ENCODE results near the gene AIRE. TPM values are rescaled to one million over a fixed set of nuclear protein-coding genes. Genes with fewer than 3 reads are reported as not detected.

The AIRE gene
- total RNA-seq, 1 donor from 2014 or later, result not detected

DNA sequence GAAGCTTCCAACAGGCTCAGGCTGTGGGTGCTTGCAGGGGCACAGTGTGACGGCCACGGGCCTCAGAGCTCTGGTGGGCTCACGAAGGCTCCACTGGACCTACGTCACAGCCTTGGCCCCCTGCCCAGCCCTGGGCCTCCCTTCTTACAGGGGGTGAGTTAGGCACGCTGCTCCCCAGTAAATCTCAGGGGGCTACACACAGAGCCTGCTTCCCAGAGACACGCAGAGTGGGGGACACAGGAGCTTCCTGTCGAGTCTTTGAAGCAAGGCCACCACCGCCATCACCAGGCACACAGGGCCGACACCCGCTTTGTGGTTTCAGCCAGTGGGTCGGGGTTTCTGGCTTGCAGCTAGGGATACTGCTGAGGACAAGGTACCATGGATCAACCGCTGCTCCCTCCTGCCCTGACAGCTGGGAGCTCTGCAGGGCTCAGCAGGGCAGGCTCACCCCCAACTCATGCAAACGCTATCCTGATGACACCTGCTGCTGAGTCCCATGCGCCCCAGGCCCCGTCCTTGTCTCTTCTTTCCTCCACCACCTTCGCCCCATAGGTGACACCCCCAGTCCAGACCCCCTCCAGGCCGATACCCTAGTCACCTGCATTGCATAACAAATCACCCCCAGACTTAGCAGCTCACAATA, 59.0 kb downstream of the AIRE start:
- Mint-ChIP-seq H3K9me3 (ENCODE audit: unreplicated experiment) (no peaks in the 10 kb centered on the region), H3K36me3 (ENCODE audit: unreplicated experiment) (no peaks in the 10 kb centered on the region), H3K4me3 (ENCODE audit: unreplicated experiment) (no peak overlapping the region), H3K4me1 (ENCODE audit: unreplicated experiment) (peaks cover 5% of the 10 kb centered on the region), H3K27me3 (ENCODE audit: unreplicated experiment) (no peaks in the 10 kb centered on the region), H3K27ac (ENCODE audit: unreplicated experiment) (no peak overlapping the region)
- DNase-seq (ENCODE audit: extremely low spot score, unreplicated experiment), result no peak
- TF ChIP-seq, protein P1, sequence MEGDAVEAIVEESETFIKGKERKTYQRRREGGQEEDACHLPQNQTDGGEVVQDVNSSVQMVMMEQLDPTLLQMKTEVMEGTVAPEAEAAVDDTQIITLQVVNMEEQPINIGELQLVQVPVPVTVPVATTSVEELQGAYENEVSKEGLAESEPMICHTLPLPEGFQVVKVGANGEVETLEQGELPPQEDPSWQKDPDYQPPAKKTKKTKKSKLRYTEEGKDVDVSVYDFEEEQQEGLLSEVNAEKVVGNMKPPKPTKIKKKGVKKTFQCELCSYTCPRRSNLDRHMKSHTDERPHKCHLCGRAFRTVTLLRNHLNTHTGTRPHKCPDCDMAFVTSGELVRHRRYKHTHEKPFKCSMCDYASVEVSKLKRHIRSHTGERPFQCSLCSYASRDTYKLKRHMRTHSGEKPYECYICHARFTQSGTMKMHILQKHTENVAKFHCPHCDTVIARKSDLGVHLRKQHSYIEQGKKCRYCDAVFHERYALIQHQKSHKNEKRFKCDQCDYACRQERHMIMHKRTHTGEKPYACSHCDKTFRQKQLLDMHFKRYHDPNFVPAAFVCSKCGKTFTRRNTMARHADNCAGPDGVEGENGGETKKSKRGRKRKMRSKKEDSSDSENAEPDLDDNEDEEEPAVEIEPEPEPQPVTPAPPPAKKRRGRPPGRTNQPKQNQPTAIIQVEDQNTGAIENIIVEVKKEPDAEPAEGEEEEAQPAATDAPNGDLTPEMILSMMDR (IDR thresholded peaks at IDR 0.05), result no peak

- no peaks in the 10 kb centered on the region for H3K9me3 Mint-ChIP-seq (ENCODE audit: unreplicated experiment)
- DNase-seq (ENCODE audit: extremely low spot score, unreplicated experiment), result no peak
- no peaks in the 10 kb centered on the region for H3K36me3 Mint-ChIP-seq (ENCODE audit: unreplicated experiment)
- H3K4me3 Mint-ChIP-seq (ENCODE audit: unreplicated experiment), result no peak overlapping the region
- no peak overlapping the region for H3K27ac Mint-ChIP-seq (ENCODE audit: unreplicated experiment)
- TF ChIP-seq, protein P1 (IDR thresholded peaks at IDR 0.05), result no peak
- no peaks in the 10 kb centered on the region for H3K27me3 Mint-ChIP-seq (ENCODE audit: unreplicated experiment)
- H3K4me1 Mint-ChIP-seq (ENCODE audit: unreplicated experiment), result peaks cover under 1% of the 10 kb centered on the region
Observed at GRCh38 chr21:44345495-44345894, 59.8 kb downstream of the AIRE start.

DNA sequence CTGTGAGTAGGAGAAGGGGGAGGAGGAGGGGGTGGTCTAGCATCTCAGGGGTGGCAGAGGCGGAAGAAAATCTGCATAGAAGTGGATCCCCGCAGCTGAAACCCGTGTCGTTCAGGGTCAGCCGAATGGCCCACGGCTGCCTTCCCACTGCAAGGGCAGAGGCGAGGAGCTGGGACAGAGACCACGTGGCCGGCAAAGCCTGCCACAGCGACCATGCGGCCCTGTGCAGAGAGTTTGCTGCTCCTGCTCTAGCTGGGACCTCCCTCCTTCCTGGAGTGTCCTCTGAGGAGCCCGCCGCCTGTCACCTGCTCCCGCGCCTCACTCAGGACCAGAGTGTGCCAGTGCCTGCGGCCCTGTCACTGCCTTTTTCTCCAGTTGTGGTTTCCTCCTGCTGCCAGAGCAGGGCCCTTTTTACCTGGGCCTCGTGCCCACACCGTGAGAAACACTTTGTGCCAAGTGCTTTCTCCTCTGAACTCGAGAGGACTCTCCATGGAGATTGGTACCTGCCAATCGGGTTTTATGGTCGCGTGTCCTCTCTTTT, 62.3 kb downstream of the AIRE start:
- Mint-ChIP-seq H3K36me3 (ENCODE audit: unreplicated experiment) (no peaks in the 10 kb centered on the region), H3K4me1 (ENCODE audit: unreplicated experiment) (no peaks in the 10 kb centered on the region), H3K27me3 (ENCODE audit: unreplicated experiment) (no peaks in the 10 kb centered on the region), H3K9me3 (ENCODE audit: unreplicated experiment) (no peaks in the 10 kb centered on the region), H3K4me3 (ENCODE audit: unreplicated experiment) (no peak overlapping the region), H3K27ac (ENCODE audit: unreplicated experiment) (no peak overlapping the region)
- DNase-seq (ENCODE audit: extremely low spot score, unreplicated experiment), result no peak
- TF ChIP-seq, protein P1 (IDR thresholded peaks at IDR 0.05), result no peak

Other genes with a start within 250 kb of the AIRE start
- 0.75 and 2.2 TPM in 2 replicates for gene PWP2, start 178.5 kb upstream of the AIRE start, total RNA-seq
- 8.2 and 9.4 TPM in 2 replicates for gene GATD3, start 152.2 kb upstream of the AIRE start, total RNA-seq
- 9.6 and 10.5 TPM in 2 replicates for gene ICOSLG, start 44.9 kb upstream of the AIRE start, total RNA-seq
- not detected in 2 replicates for gene DNMT3L, start 24.0 kb upstream of the AIRE start, total RNA-seq
- gene PFKL, start 14.2 kb downstream of the AIRE start, total RNA-seq, result 138 and 143 TPM in 2 replicates
- 23.0 and 23.4 TPM in 2 replicates for gene CFAP410, start 53.5 kb downstream of the AIRE start, total RNA-seq
- gene TRPM2, start 67.7 kb downstream of the AIRE start, total RNA-seq, result not detected in 2 replicates
- 4.0 and 4.2 TPM in 2 replicates for gene LRRC3, start 169.6 kb downstream of the AIRE start, total RNA-seq